ENCODE measurements around the gene NPVF. TPM values are rescaled to one million over a fixed set of nuclear protein-coding genes. Genes with fewer than 3 reads are reported as not detected.

The NPVF gene
- total and polyA plus RNA-seq, 4 donors: not detected

- Histone ChIP-seq H3K4me1 (ENCODE audit: control insufficient read depth in 4 of 4, insufficient read depth in 4 of 4, low read length in 3 of 4) (no peaks in the 10 kb centered on the region), H3K4me3 (ENCODE audit: low read depth in 1 of 3, low read length in 3 of 3) (no peak overlapping the region), H3K27me3 (ENCODE audit: control insufficient read depth in 4 of 4, insufficient read depth in 4 of 4, low read length in 3 of 4) (peaks cover 0 to 9% (median 0%) of the 10 kb centered on the region in 4 donors), H3K36me3 (ENCODE audit: control insufficient read depth in 4 of 4, insufficient read depth in 3 of 4, low read depth in 1 of 4, low read length in 3 of 4) (no peaks in the 10 kb centered on the region), H3K27ac (ENCODE audit: low read depth in 1 of 2, low read length in 2 of 2) (no peak overlapping the region), H3K9me3 (ENCODE audit: control insufficient read depth in 4 of 4, low read length in 3 of 4) (no peaks in the 10 kb centered on the region), H3K9ac (ENCODE audit: low read depth in 1 of 2, low read length in 2 of 2) (no peak overlapping the region)
- TF ChIP-seq, protein P1, sequence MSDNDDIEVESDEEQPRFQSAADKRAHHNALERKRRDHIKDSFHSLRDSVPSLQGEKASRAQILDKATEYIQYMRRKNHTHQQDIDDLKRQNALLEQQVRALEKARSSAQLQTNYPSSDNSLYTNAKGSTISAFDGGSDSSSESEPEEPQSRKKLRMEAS (IDR thresholded peaks at IDR 0.05): no peak
- TF ChIP-seq TAF1 (conservative IDR thresholded peaks at IDR 0.05) (no peak), ATF3 (IDR thresholded peaks at IDR 0.05) (no peak), GABPA (IDR thresholded peaks at IDR 0.05 in 1 of 2, conservative IDR thresholded peaks at IDR 0.05 in 1 of 2) (no peak), YY1 (IDR thresholded peaks at IDR 0.05) (no peak), EGR1 (IDR thresholded peaks at IDR 0.05; ENCODE audit: low read depth in 2 of 2) (no peak), SP1 (IDR thresholded peaks at IDR 0.05) (no peak), FOXA1 (IDR thresholded peaks at IDR 0.05) (no peak), CTCF (IDR thresholded peaks at IDR 0.05; ENCODE audit: low read depth, low read length, missing input control) (no peak), NR2F2 (IDR thresholded peaks at IDR 0.05) (no peak), HNF4A (conservative IDR thresholded peaks at IDR 0.05) (no peak), RAD21 (IDR thresholded peaks at IDR 0.05) (no peak), RXRA (IDR thresholded peaks at IDR 0.05) (no peak), HNF4G (IDR thresholded peaks at IDR 0.05) (no peak), JUND (IDR thresholded peaks at IDR 0.05) (no peak), FOXA2 (IDR thresholded peaks at IDR 0.05) (no peak)
- TF ChIP-seq, protein P2, sequence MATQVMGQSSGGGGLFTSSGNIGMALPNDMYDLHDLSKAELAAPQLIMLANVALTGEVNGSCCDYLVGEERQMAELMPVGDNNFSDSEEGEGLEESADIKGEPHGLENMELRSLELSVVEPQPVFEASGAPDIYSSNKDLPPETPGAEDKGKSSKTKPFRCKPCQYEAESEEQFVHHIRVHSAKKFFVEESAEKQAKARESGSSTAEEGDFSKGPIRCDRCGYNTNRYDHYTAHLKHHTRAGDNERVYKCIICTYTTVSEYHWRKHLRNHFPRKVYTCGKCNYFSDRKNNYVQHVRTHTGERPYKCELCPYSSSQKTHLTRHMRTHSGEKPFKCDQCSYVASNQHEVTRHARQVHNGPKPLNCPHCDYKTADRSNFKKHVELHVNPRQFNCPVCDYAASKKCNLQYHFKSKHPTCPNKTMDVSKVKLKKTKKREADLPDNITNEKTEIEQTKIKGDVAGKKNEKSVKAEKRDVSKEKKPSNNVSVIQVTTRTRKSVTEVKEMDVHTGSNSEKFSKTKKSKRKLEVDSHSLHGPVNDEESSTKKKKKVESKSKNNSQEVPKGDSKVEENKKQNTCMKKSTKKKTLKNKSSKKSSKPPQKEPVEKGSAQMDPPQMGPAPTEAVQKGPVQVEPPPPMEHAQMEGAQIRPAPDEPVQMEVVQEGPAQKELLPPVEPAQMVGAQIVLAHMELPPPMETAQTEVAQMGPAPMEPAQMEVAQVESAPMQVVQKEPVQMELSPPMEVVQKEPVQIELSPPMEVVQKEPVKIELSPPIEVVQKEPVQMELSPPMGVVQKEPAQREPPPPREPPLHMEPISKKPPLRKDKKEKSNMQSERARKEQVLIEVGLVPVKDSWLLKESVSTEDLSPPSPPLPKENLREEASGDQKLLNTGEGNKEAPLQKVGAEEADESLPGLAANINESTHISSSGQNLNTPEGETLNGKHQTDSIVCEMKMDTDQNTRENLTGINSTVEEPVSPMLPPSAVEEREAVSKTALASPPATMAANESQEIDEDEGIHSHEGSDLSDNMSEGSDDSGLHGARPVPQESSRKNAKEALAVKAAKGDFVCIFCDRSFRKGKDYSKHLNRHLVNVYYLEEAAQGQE (IDR thresholded peaks at IDR 0.05): no peak
- TF ChIP-seq, protein P3, sequence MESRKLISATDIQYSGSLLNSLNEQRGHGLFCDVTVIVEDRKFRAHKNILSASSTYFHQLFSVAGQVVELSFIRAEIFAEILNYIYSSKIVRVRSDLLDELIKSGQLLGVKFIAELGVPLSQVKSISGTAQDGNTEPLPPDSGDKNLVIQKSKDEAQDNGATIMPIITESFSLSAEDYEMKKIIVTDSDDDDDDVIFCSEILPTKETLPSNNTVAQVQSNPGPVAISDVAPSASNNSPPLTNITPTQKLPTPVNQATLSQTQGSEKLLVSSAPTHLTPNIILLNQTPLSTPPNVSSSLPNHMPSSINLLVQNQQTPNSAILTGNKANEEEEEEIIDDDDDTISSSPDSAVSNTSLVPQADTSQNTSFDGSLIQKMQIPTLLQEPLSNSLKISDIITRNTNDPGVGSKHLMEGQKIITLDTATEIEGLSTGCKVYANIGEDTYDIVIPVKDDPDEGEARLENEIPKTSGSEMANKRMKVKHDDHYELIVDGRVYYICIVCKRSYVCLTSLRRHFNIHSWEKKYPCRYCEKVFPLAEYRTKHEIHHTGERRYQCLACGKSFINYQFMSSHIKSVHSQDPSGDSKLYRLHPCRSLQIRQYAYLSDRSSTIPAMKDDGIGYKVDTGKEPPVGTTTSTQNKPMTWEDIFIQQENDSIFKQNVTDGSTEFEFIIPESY (IDR thresholded peaks at IDR 0.05): no peak
- DNase-seq (ENCODE audit: low spot score): no peak
- WGBS: 67% methylated on average over 4 of the region's 4 CpGs
Measured at GRCh38 chr7:25262586-25262985, 34.3 kb upstream of the NPVF start.

Measured in liver (tissue), 9 donors.